OCI-LY7 (cell line): ENCODE measurements around the gene ADAM22.

Experiments
- EZH2phosphoT487 ChIP-seq: fragments of 200-600 bp; sonication (generic); IDR thresholded peaks from 2 replicates; pipeline ENCODE4 v1.6.1; 2018; ENCODE audit warnings: low read depth, borderline replicate concordance, mild to moderate bottlenecking, mixed run types, antibody characterized with exemption, low read length, moderate library complexity, mixed read lengths
- TF ChIP-seq, protein P1 (sequence below): fragments of 200-600 bp; sonication (generic); conservative IDR thresholded peaks from 2 replicates; pipeline ENCODE4 v1.5.1; 2014; ENCODE audit warnings: mild to moderate bottlenecking, antibody characterized with exemption, low read length, moderate library complexity, mixed read lengths

DNA sequence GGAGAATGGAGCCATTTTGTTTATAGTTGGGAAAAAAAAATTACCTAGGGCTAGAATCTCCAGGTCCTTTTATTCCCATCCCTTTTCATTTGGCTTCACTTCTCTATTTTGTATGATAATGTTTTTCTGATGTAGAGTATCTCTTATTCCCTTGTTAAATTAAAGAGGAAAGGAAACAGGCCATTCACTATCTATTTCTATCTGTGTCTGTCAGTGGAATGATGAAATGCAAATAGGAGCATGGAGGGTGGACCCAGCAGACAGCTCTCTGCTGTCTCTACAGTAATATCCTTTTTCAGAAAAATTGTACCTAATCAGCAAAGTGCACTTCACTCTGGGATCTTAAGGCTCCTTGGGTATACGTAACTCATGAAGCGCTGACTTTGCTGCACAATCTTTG lies 149.8 kb downstream of the ADAM22 start:
- TF ChIP-seq, protein P1, sequence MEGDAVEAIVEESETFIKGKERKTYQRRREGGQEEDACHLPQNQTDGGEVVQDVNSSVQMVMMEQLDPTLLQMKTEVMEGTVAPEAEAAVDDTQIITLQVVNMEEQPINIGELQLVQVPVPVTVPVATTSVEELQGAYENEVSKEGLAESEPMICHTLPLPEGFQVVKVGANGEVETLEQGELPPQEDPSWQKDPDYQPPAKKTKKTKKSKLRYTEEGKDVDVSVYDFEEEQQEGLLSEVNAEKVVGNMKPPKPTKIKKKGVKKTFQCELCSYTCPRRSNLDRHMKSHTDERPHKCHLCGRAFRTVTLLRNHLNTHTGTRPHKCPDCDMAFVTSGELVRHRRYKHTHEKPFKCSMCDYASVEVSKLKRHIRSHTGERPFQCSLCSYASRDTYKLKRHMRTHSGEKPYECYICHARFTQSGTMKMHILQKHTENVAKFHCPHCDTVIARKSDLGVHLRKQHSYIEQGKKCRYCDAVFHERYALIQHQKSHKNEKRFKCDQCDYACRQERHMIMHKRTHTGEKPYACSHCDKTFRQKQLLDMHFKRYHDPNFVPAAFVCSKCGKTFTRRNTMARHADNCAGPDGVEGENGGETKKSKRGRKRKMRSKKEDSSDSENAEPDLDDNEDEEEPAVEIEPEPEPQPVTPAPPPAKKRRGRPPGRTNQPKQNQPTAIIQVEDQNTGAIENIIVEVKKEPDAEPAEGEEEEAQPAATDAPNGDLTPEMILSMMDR, result no peak
- no peak for TF ChIP-seq EZH2phosphoT487
